GM12865 (cell line): ENCODE data around the gene JUP.

Source experiments
- DNase-seq: peaks from one replicate; pipeline ENCODE4 v3.0.0; 2010; ENCODE audit warnings: low read depth
- H3K4me3 ChIP-seq: 2 replicates; pipeline ENCODE4 v1.5.1; 2011; ENCODE audit warnings: mild to moderate bottlenecking, low read depth, low read length, control low read depth
- TF ChIP-seq, protein P1 (sequence below): IDR thresholded peaks from 2 replicates; pipeline ENCODE4 v1.5.1; 2011; ENCODE audit warnings: low read length, control low read depth, low read depth, inconsistent platforms; ENCODE audit not compliant: insufficient read depth; ENCODE audit errors: missing control alignments

Gene JUP

DNA sequence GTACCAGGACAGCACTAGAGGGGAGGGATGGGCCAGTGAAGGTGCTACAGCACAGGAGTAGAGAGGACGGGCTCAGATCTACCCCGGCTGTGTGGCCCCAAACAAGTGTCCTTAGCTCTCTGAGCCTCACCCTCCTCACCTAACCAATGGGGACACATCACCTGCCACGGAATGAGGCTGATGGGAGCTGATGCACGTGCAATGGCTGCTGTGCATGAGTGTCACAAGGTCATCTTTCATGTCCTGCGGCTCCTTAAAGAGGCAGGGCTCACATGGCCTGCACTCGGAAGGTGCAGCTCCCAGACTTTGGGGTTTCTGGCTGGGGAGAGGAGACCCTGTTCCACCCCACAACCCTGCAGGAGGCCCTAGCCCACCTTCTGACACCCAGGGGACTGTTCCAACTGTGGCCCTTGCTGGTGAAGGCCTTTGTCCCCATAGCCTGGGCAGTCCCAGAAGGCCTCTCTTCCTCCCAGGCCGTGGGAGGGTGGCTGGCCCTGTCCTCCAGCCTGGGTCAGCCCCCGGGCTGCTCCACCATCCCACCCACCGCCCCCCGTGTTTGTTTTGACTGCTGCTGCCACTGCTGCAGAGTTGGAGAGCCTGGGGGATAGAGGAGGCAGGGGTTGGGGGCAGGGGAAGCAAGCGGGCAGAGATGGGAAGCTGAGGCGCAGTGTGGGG is 62.6 kb downstream of the JUP start:
- no peak overlapping the region for H3K4me3 ChIP-seq
- TF ChIP-seq, protein P1, sequence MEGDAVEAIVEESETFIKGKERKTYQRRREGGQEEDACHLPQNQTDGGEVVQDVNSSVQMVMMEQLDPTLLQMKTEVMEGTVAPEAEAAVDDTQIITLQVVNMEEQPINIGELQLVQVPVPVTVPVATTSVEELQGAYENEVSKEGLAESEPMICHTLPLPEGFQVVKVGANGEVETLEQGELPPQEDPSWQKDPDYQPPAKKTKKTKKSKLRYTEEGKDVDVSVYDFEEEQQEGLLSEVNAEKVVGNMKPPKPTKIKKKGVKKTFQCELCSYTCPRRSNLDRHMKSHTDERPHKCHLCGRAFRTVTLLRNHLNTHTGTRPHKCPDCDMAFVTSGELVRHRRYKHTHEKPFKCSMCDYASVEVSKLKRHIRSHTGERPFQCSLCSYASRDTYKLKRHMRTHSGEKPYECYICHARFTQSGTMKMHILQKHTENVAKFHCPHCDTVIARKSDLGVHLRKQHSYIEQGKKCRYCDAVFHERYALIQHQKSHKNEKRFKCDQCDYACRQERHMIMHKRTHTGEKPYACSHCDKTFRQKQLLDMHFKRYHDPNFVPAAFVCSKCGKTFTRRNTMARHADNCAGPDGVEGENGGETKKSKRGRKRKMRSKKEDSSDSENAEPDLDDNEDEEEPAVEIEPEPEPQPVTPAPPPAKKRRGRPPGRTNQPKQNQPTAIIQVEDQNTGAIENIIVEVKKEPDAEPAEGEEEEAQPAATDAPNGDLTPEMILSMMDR = no peak
- no peak for DNase-seq

GRCh38 chr17:41722231-41722630 is 64.3 kb downstream of the JUP start:
- no peak overlapping the region for H3K4me3 ChIP-seq
- DNase-seq = no peak
- TF ChIP-seq, protein P1 = no peak

- TF ChIP-seq, protein P1 = no peak
- no peak for DNase-seq
- H3K4me3 ChIP-seq = no peak overlapping the region
These were observed 68.2 kb downstream of the JUP start for GRCh38 chr17:41718287-41718645.

DNA sequence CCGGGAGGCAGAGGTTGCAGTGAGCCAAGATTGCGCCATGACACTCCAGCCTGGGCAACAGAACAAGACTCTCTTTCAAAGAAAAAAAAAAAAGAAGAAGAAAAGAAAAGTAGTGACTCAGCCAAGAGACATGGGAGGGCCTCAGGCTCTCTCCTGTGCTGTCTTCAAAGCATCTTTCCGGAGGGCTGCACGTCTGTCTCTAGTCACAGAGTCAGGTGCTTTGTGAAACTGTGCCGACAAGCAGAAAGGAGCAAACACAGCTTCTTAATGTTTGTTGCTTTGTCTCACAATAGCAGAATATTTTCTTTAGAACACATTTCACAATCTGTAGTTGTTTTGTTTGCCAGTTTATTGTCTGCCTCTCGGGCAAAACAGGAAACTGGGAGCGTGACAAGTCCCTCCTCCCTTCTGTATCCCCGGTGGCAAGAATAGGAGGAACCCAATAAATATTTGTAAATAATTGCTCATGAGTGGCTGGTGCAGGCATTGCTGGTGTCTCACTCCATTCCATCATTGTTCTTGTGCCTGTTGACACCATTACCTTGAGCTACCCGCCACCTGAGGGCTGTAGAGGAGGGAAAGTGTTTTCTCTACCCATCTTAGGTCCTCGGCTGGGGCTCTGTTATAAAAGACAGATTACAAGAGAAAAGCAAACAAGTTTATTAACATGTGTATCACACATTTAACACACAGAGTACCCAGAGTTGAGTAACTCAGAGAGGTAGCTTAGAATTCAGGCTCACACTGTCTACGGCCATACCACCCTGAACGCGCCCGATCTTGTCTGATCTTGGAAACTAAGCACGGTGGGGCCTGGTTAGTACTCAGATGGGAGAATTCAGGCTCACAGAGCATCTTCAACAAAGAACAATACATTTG is 68.9 kb downstream of the JUP start:
- TF ChIP-seq, protein P1 = no peak
- H3K4me3 ChIP-seq = no peak overlapping the region
- DNase-seq = no peak

DNA sequence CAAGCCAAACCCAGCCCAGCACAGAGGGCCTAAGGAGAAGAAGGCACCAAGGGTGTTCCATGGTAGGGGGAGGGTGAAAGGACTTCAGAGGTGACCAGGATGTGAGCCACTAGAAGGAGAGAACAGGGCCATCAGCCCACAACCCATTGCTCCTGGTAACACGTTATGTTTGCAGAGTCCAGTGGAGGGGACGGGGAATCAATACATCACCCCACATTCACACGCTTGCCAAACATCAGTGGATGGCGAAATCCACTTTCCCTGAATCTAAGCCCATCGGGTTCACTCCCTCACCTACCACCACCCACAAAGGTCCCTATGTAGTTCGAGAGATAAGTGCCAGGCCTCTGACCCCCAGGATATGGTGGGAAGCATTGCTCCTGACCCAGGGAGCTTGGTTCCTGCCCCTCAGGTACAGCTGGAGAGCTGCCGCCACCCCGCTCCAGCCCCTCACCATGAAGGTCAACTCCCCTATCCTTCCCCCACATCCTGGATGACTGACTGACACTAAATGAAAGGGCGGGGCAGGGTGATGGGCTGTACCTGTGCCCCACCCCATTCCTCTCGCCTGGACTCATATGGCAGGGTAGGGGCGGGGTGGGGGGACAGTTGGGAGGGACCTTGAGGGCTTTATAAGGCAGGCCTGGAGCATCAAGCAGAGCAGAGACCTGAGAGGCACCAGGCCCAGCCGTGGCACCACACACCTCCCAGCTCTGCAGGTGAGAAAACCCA is 74.7 kb downstream of the JUP start, which contains the start of gene GAST:
Gene GAST (plus strand): TSS at position 663 of the 732 bp plus-strand sequence. CDS start 3,106 bp downstream, outside the sequence.
- TF ChIP-seq, protein P1 = no peak
- no peak for DNase-seq
- H3K4me3 ChIP-seq = no peak within 1 kb of the TSS

DNA sequence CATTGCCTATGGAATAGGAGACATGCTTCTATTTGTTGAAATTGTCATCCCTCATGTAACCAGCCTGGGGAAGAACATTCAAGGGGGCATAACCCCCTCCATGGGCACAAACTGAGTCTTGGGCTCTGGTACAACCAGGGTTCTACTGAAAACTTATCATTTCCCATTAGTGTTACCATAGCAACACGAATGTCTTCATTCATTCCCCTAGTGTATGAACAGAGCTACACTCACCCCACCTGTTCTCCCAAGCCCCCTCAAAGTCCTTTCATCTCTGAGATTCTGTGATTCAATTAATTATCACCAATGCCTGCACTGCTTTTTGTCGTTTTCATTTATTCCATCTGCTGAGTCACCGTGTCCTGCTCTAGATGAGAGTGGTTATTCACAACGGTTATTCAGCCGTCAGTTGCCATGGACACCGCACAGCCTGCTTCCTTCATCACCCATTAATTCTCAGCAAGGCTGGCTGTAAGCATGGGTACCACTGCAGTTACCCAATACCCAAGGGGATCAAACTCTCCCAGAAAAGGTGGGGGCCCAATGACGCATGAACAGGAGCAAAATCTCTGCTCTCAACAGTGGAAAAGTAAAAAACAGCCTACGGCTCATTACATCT is 75.9 kb downstream of the JUP start:
- TF ChIP-seq, protein P1 = no peak
- no peak overlapping the region for H3K4me3 ChIP-seq
- no peak for DNase-seq
